Keratinocyte (primary cell): ENCODE measurements around the gene DRAP1. TPM values are rescaled to one million over a fixed set of nuclear protein-coding genes. Genes with fewer than 3 reads are reported as not detected.

Experiments used
- DNase-seq: peaks from one replicate; pipeline ENCODE4 v3.0.0-alpha.2; 2011; ENCODE audit warnings: low read depth, missing footprints, low spot score
- FAIRE-seq: peaks from 2 replicates; lab custom pipeline; 2011; peaks lifted over from hg19 to GRCh38; lab: Jason Lieb, UNC
- H2AFZ ChIP-seq: 2 replicates; pipeline ENCODE4 v1.6.0; 2012; ENCODE audit warnings: low read length, control low read depth, inconsistent platforms; ENCODE audit not compliant: control insufficient read depth
- H3K27ac ChIP-seq: 2 replicates; pipeline ENCODE4 v1.5.1; 2011; ENCODE audit warnings: low read length; ENCODE audit not compliant: control insufficient read depth, insufficient read depth
- H3K27me3 ChIP-seq: 3 replicates; pipeline ENCODE4 v1.6.0; 2011; ENCODE audit warnings: low read length; ENCODE audit not compliant: control insufficient read depth, insufficient read depth; ENCODE audit errors: extremely low read depth
- H3K36me3 ChIP-seq, 2 experiments: 2 replicates in 1 of 2; 3 replicates in 1 of 2; pipeline ENCODE4 v1.5.1; 2011; ENCODE audit warnings: low read length in 2 of 2, mild to moderate bottlenecking in 1 of 2; ENCODE audit not compliant: control insufficient read depth in 2 of 2, insufficient read depth in 2 of 2; ENCODE audit errors: extremely low read depth in 1 of 2
- H3K4me1 ChIP-seq: 3 replicates; pipeline ENCODE4 v1.5.1; 2011; ENCODE audit warnings: low read length; ENCODE audit not compliant: control insufficient read depth, insufficient read depth; ENCODE audit errors: extremely low read depth
- H3K4me2 ChIP-seq: 3 replicates; pipeline ENCODE4 v1.6.0; 2011; ENCODE audit warnings: low read depth, low read length; ENCODE audit not compliant: control insufficient read depth, insufficient read depth; ENCODE audit errors: extremely low read depth
- H3K4me3 ChIP-seq, 3 experiments: fragments of 200-600 bp in 1 of 3; sonication (generic) in 1 of 3; 2 replicates in 2 of 3; 3 replicates in 1 of 3; pipeline ENCODE4 v1.5.1; 2011 to 2016; ENCODE audit warnings: low read length in 3 of 3, mild to moderate bottlenecking in 3 of 3, control low read depth in 2 of 3, inconsistent platforms in 1 of 3, low read depth in 1 of 3, mixed read lengths in 1 of 3, mixed run types in 1 of 3, moderate library complexity in 1 of 3; ENCODE audit not compliant: control insufficient read depth in 2 of 3, insufficient read depth in 2 of 3; ENCODE audit errors: extremely low read depth in 1 of 3
- H3K79me2 ChIP-seq: 2 replicates; pipeline ENCODE4 v1.6.0; 2012; ENCODE audit warnings: low read length; ENCODE audit not compliant: control insufficient read depth, insufficient read depth
- H3K9ac ChIP-seq: 3 replicates; pipeline ENCODE4 v1.6.0; 2011; ENCODE audit warnings: low read length; ENCODE audit not compliant: control insufficient read depth, insufficient read depth; ENCODE audit errors: extremely low read depth
- H3K9me1 ChIP-seq: 3 replicates; pipeline ENCODE4 v1.6.0; 2011; ENCODE audit warnings: low read length; ENCODE audit not compliant: control insufficient read depth, insufficient read depth; ENCODE audit errors: extremely low read depth
- H3K9me3 ChIP-seq: 2 replicates; pipeline ENCODE4 v1.5.1; 2012; ENCODE audit warnings: low read depth, low read length; ENCODE audit not compliant: control insufficient read depth
- H4K20me1 ChIP-seq: 3 replicates; pipeline ENCODE4 v1.6.0; 2011; ENCODE audit warnings: low read length; ENCODE audit not compliant: control insufficient read depth, insufficient read depth; ENCODE audit errors: extremely low read depth
- CTCF ChIP-seq, 3 experiments: IDR thresholded peaks in 1 of 3; conservative IDR thresholded peaks in 1 of 3; optimal IDR thresholded peaks in 1 of 3; 2 replicates in 2 of 3; 3 replicates in 1 of 3; pipeline versions ENCODE3 to v1.5.1; 2011; ENCODE audit warnings: low read length in 3 of 3, mild to moderate bottlenecking in 3 of 3, moderate library complexity in 2 of 3, control low read depth in 1 of 3, inconsistent platforms in 1 of 3; ENCODE audit not compliant: insufficient read depth in 2 of 3; ENCODE audit errors: extremely low read depth in 1 of 3
- EZH2 ChIP-seq: IDR thresholded peaks from one replicate; pipeline ENCODE4 v1.6.1; 2012; ENCODE audit warnings: inconsistent platforms, mild to moderate bottlenecking, low read length, moderate library complexity
- dilution Hi-C: fragments of 300-500 bp; cut with MboI; formaldehyde crosslinking; loops from one replicate; pipeline ENCODE4 v1.7.0; 2020; ENCODE audit warnings: low sequenced_read_pairs; ENCODE audit not compliant: extremely low pct_ligation_motif_present
- polyA plus RNA-seq, 5 experiments: library from polyadenylated mRNA; depleted of rRNA in 3 of 5; stranded (reverse) in 3 of 5; stranded (forward) in 1 of 5; unstranded in 1 of 5; fragments of >200 nt; gene quantifications; 1 replicate in 1 of 5; 2 replicates in 3 of 5; 3 replicates in 1 of 5; pipeline versions ENCODE4 v1.2.1 to v1.2.3, GENCODE V29; 2011 to 2012; ENCODE audit warnings: missing spikeins in 2 of 5, low read depth in 1 of 5, low replicate concordance in 1 of 5

Gene DRAP1
- polyA plus RNA-seq, 1 donor (not counting 4 experiments of a cell fraction or from before 2014, with no cell fraction given), result 135 TPM

GRCh38 chr11:65921876-65922275 lies 2.6 kb downstream of the DRAP1 start:
- H4K20me1 ChIP-seq, result no peaks in the 10 kb centered on the region
- peaks cover 36% of the 10 kb centered on the region for H3K79me2 ChIP-seq
- FAIRE-seq, result no peak
- no peak overlapping the region for H3K9ac ChIP-seq
- no peak overlapping the region for H3K27ac ChIP-seq
- no peak for DNase-seq
- peaks cover 8 to 23% of the 10 kb centered on the region in 2 experiments for H3K36me3 ChIP-seq
- dilution Hi-C loops, result no loop called here
- H3K4me1 ChIP-seq, result peaks cover 32% of the 10 kb centered on the region
- H3K4me2 ChIP-seq, result no peak overlapping the region
- H3K9me3 ChIP-seq, result no peaks in the 10 kb centered on the region
- H3K27me3 ChIP-seq, result no peaks in the 10 kb centered on the region
- no peak overlapping the region for H2AFZ ChIP-seq
- TF ChIP-seq CTCF (optimal IDR thresholded peaks at IDR 0.05 in 1 of 3, IDR thresholded peaks at IDR 0.05 in 1 of 3, conservative IDR thresholded peaks at IDR 0.05 in 1 of 3; ENCODE audit: extremely low read depth in 1 of 3, insufficient read depth in 2 of 3, low read length in 3 of 3) (no peak), EZH2 (no peak)
- no peaks in the 10 kb centered on the region for H3K9me1 ChIP-seq
- H3K4me3 ChIP-seq, result no peak overlapping the region

- TF ChIP-seq EZH2 (no peak), CTCF (optimal IDR thresholded peaks at IDR 0.05 in 1 of 3, IDR thresholded peaks at IDR 0.05 in 1 of 3, conservative IDR thresholded peaks at IDR 0.05 in 1 of 3; ENCODE audit: extremely low read depth in 1 of 3, insufficient read depth in 2 of 3, low read length in 3 of 3) (no peak)
- Histone ChIP-seq H3K4me3 (no peak overlapping the region), H3K9me1 (no peaks in the 10 kb centered on the region), H3K27me3 (no peaks in the 10 kb centered on the region), H4K20me1 (no peaks in the 10 kb centered on the region), H3K9ac (no peak overlapping the region), H3K36me3 (peaks cover 8 to 23% of the 10 kb centered on the region in 2 experiments), H3K4me2 (peak overlapping the region; percentile 30), H3K79me2 (peaks cover 29% of the 10 kb centered on the region), H3K4me1 (peaks cover 25% of the 10 kb centered on the region), H3K27ac (no peak overlapping the region), H3K9me3 (no peaks in the 10 kb centered on the region), H2AFZ (no peak overlapping the region)
- dilution Hi-C loops, result no loop called here
- DNase-seq (no peak), FAIRE-seq (no peak)
These were observed 3.3 kb downstream of the DRAP1 start for GRCh38 chr11:65922565-65922964.
